Measurements from ENCODE around the gene DLGAP1. TPM values are rescaled to one million over a fixed set of nuclear protein-coding genes. Genes with fewer than 3 reads are reported as not detected.

DLGAP1 gene
- total RNA-seq, 1 experiment from 2014 or later: not detected

GRCh38 chr18:4101009-4101408 lies 354.1 kb downstream of the DLGAP1 start:
- no TSS peak for BruUV-seq (replicated peaks)
- CTCF ChIA-PET: interaction anchor here (0.7 to 1.5 kb wide), 3 partner anchors 32 to 955 kb away, joined by 3 to 4 read pairs (median 4); no protein-coding TSS in a partner anchor
- Mint-ChIP-seq H3K27me3 (ENCODE audit: insufficient read depth, unreplicated experiment) (no peaks in the 10 kb centered on the region), H3K4me3 (ENCODE audit: unreplicated experiment) (no peak overlapping the region), H3K27ac (ENCODE audit: low read depth, unreplicated experiment) (no peak overlapping the region), H3K4me1 (ENCODE audit: insufficient read depth, unreplicated experiment) (peaks cover 10% of the 10 kb centered on the region), H3K9me3 (ENCODE audit: unreplicated experiment) (no peaks in the 10 kb centered on the region), H3K36me3 (ENCODE audit: insufficient read depth, unreplicated experiment) (peaks cover 6% of the 10 kb centered on the region)
- intact Hi-C loops (cut with micrococcal nuclease): no loop called here
- DNase-seq (ENCODE audit: unreplicated experiment): no peak
- no peak for TF ChIP-seq CTCF (IDR thresholded peaks at IDR 0.05; ENCODE audit: unreplicated experiment)
- POLR2A ChIA-PET: no interaction called here

GRCh38 chr18:4096486-4096885 lies 358.6 kb downstream of the DLGAP1 start:
- peaks cover 6% of the 10 kb centered on the region for H3K36me3 Mint-ChIP-seq (ENCODE audit: insufficient read depth, unreplicated experiment)
- H3K27me3 Mint-ChIP-seq (ENCODE audit: insufficient read depth, unreplicated experiment): no peaks in the 10 kb centered on the region
- peaks cover 10% of the 10 kb centered on the region for H3K4me1 Mint-ChIP-seq (ENCODE audit: insufficient read depth, unreplicated experiment)
- no peak for TF ChIP-seq CTCF (IDR thresholded peaks at IDR 0.05; ENCODE audit: unreplicated experiment)
- H3K4me3 Mint-ChIP-seq (ENCODE audit: unreplicated experiment): no peak overlapping the region
- H3K27ac Mint-ChIP-seq (ENCODE audit: low read depth, unreplicated experiment): no peak overlapping the region
- DNase-seq (ENCODE audit: unreplicated experiment): no peak
- BruUV-seq (replicated peaks): no TSS peak
- H3K9me3 Mint-ChIP-seq (ENCODE audit: unreplicated experiment): no peaks in the 10 kb centered on the region
- ChIA-PET CTCF (interaction anchor here (0.8 to 4.3 kb wide), 4 partner anchors 10 to 973 kb away, joined by 3 to 41 read pairs (median 6); no protein-coding TSS in a partner anchor), POLR2A (interaction anchor here (1.3 kb wide), 1 partner anchor 21 kb away, joined by 5 read pairs; no protein-coding TSS in a partner anchor)
- intact Hi-C loops (cut with micrococcal nuclease): no loop called here

- intact Hi-C loops (cut with micrococcal nuclease): no loop called here
- Mint-ChIP-seq H3K9me3 (ENCODE audit: unreplicated experiment) (no peaks in the 10 kb centered on the region), H3K4me3 (ENCODE audit: unreplicated experiment) (no peak overlapping the region), H3K27ac (ENCODE audit: low read depth, unreplicated experiment) (no peak overlapping the region), H3K36me3 (ENCODE audit: insufficient read depth, unreplicated experiment) (no peaks in the 10 kb centered on the region), H3K4me1 (ENCODE audit: insufficient read depth, unreplicated experiment) (peaks cover 10% of the 10 kb centered on the region), H3K27me3 (ENCODE audit: insufficient read depth, unreplicated experiment) (no peaks in the 10 kb centered on the region)
- ChIA-PET POLR2A (no interaction called here), CTCF (interaction anchor here (0.6 to 1.4 kb wide), 3 partner anchors 12 to 1414 kb away, joined by 3 to 5 read pairs (median 3); no protein-coding TSS in a partner anchor)
- TF ChIP-seq CTCF (IDR thresholded peaks at IDR 0.05; ENCODE audit: unreplicated experiment): no peak
- DNase-seq (ENCODE audit: unreplicated experiment): no peak
- no TSS peak for BruUV-seq (replicated peaks)
These were observed 361.4 kb downstream of the DLGAP1 start for GRCh38 chr18:4093676-4094075.

- BruUV-seq (replicated peaks): no TSS peak
- intact Hi-C loops (cut with micrococcal nuclease): no loop called here
- H3K4me1 Mint-ChIP-seq (ENCODE audit: insufficient read depth, unreplicated experiment): no peaks in the 10 kb centered on the region
- no peak overlapping the region for H3K4me3 Mint-ChIP-seq (ENCODE audit: unreplicated experiment)
- peaks cover 8% of the 10 kb centered on the region for H3K9me3 Mint-ChIP-seq (ENCODE audit: unreplicated experiment)
- H3K27ac Mint-ChIP-seq (ENCODE audit: low read depth, unreplicated experiment): no peak overlapping the region
- no peak for DNase-seq (ENCODE audit: unreplicated experiment)
- ChIA-PET CTCF (no interaction called here), POLR2A (no interaction called here)
- no peaks in the 10 kb centered on the region for H3K27me3 Mint-ChIP-seq (ENCODE audit: insufficient read depth, unreplicated experiment)
- H3K36me3 Mint-ChIP-seq (ENCODE audit: insufficient read depth, unreplicated experiment): no peaks in the 10 kb centered on the region
- TF ChIP-seq CTCF (IDR thresholded peaks at IDR 0.05; ENCODE audit: unreplicated experiment): no peak
These were observed 370.7 kb downstream of the DLGAP1 start for GRCh38 chr18:4084382-4084900.
